Fibroblast of lung (primary cell): Measurements from ENCODE around the gene NAGLU.

Experiments
- EZH2 ChIP-seq: IDR thresholded peaks from 2 replicates; pipeline ENCODE4 v1.5.1; 2012; ENCODE audit warnings: low read length, control low read depth, mild to moderate bottlenecking; ENCODE audit errors: missing control alignments
- TF ChIP-seq, protein P1 (sequence below), 2 donors: IDR thresholded peaks in 1 of 2; conservative IDR thresholded peaks in 1 of 2; 1 replicate in 1 of 2; 2 replicates in 1 of 2; pipeline ENCODE4 v1.5.1; 2011 to 2012; ENCODE audit warnings: low read length in 2 of 2, control low read depth in 1 of 2, inconsistent platforms in 1 of 2, low read depth in 1 of 2, mild to moderate bottlenecking in 1 of 2

DNA sequence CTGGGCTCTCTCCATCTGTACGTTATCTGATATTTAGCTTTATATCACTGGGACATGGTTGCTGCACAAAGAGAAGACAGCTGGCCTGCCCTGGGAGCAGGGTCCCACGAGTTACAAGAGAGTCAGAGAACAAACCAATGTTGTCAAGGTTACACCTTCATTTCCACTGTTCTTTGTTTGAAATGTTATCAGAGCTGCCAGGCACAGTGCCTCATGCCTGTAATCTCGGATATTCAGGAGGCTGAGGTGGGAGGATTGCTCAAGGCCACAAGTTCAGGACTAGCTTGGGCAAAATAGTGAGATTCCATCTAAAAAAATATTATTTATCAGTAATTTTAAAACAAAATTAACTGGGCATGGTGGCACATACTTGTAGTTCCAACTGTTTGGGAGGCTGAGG lies 42.7 kb upstream of the NAGLU start:
- TF ChIP-seq, protein P1, sequence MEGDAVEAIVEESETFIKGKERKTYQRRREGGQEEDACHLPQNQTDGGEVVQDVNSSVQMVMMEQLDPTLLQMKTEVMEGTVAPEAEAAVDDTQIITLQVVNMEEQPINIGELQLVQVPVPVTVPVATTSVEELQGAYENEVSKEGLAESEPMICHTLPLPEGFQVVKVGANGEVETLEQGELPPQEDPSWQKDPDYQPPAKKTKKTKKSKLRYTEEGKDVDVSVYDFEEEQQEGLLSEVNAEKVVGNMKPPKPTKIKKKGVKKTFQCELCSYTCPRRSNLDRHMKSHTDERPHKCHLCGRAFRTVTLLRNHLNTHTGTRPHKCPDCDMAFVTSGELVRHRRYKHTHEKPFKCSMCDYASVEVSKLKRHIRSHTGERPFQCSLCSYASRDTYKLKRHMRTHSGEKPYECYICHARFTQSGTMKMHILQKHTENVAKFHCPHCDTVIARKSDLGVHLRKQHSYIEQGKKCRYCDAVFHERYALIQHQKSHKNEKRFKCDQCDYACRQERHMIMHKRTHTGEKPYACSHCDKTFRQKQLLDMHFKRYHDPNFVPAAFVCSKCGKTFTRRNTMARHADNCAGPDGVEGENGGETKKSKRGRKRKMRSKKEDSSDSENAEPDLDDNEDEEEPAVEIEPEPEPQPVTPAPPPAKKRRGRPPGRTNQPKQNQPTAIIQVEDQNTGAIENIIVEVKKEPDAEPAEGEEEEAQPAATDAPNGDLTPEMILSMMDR (conservative IDR thresholded peaks at IDR 0.05 in 1 of 2, IDR thresholded peaks at IDR 0.05 in 1 of 2; ENCODE audit: low read depth in 1 of 2, low read length in 2 of 2) = no peak
- no peak for TF ChIP-seq EZH2
